ENCODE measurements around the gene GPI. TPM values are rescaled to one million over a fixed set of nuclear protein-coding genes. Genes with fewer than 3 reads are reported as not detected.
A peak's percentile ranks its signal among the peaks of the same experiment; 100 is the strongest.
"Not testable (repeated sequence)": the region's sequence is repeated elsewhere in the genome, so short reads cannot be mapped to it uniquely, and the experiment has no call there.

The GPI gene
- total RNA-seq, 4 donors from 2014 or later, result 191 to 292 (median 234) TPM

DNA sequence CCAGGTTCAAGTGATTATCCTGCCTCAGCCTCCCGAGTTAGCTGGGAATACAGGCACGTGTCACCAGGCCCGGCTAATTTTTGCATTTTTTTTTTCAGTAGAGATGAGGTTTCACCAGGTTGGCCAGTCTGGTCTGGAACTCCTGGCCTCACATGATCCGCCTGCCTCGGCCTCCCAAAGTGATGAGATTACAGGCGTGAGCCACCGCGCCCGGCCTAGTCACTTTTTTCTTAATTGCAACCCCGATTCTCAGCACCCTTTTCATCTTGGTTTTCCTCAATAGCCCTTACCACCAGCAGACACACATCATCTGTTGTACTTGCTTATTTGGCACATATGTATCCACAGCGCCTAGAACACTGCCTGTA, 550 bp upstream of the GPI start:
- Histone ChIP-seq H3K36me3 (peaks cover 0 to 29% (median 0%) of the 10 kb centered on the region in 3 donors), H3K4me3 (peak overlapping the region; percentile 83 to 100 (median 98)), H3K27ac (peak overlapping the region; percentile 81 to 90 (median 86)), H3K4me1 (peaks cover 0 to 27% (median 7%) of the 10 kb centered on the region in 4 donors), H3K9me3 (no peaks in the 10 kb centered on the region), H3K27me3 (no peaks in the 10 kb centered on the region)
- TF ChIP-seq, protein P1, sequence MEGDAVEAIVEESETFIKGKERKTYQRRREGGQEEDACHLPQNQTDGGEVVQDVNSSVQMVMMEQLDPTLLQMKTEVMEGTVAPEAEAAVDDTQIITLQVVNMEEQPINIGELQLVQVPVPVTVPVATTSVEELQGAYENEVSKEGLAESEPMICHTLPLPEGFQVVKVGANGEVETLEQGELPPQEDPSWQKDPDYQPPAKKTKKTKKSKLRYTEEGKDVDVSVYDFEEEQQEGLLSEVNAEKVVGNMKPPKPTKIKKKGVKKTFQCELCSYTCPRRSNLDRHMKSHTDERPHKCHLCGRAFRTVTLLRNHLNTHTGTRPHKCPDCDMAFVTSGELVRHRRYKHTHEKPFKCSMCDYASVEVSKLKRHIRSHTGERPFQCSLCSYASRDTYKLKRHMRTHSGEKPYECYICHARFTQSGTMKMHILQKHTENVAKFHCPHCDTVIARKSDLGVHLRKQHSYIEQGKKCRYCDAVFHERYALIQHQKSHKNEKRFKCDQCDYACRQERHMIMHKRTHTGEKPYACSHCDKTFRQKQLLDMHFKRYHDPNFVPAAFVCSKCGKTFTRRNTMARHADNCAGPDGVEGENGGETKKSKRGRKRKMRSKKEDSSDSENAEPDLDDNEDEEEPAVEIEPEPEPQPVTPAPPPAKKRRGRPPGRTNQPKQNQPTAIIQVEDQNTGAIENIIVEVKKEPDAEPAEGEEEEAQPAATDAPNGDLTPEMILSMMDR (IDR thresholded peaks at IDR 0.05), result no peak
- no peak for TF ChIP-seq POLR2A (IDR thresholded peaks at IDR 0.05)
- DNase-seq, result no peak

DNA sequence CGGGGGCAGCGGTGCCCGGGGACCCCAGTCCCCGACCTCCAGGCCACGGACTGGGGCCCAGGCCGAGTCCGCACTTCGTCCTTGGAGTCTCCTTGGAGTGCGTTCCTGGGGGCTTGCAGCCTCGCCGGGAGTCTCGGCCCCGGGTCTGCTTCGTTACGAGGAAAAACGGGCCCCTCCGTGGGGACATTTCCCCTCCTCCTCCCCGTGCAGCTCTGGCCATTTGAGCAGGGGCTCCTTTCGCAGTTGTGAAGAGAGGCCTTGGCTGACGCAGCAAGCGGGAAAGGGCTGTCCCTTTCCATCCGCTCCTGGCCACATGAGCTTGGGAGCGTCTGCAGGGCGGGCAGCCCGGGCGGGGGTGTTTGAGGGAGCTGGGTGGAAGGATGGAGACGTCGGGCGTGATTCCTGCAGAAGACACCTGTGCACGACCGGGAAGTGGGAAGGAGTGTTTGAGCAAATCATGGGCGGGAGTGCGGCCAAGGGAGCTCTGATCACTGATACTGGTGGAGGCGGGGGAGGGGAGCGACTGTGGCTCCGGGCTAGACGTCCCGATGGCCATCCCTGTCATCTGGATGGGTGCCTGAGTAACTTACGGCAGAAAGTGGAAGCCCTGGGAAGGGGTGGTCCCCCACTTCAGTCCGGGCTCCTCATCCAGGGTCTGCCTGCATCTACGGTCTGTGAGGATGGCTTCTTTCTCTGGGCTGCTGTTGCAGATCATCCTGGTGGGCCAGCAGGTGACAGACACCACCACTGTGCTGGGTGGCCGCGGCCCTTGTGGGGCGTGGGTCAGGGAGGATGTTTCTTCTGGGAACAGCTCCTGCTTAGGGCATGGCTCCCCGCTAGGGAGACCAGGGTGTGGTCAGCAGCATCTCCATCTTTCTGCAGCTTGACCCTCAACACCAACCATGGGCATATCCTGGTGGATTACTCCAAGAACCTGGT, 736 bp downstream of the GPI start:
- Histone ChIP-seq H3K27ac (peak overlapping the region; percentile 81 to 90 (median 86)), H3K4me1 (peaks cover 0 to 27% (median 7%) of the 10 kb centered on the region in 4 donors), H3K36me3 (peaks cover 0 to 42% (median 0%) of the 10 kb centered on the region in 3 donors), H3K27me3 (no peaks in the 10 kb centered on the region), H3K9me3 (no peaks in the 10 kb centered on the region), H3K4me3 (peak overlapping the region; percentile 83 to 100 (median 98))
- DNase-seq, result peak in 2 of 3 donors; percentile 63 to 71
- TF ChIP-seq POLR2A (IDR thresholded peaks at IDR 0.05), result no peak
- TF ChIP-seq, protein P1 (IDR thresholded peaks at IDR 0.05), result no peak

DNA sequence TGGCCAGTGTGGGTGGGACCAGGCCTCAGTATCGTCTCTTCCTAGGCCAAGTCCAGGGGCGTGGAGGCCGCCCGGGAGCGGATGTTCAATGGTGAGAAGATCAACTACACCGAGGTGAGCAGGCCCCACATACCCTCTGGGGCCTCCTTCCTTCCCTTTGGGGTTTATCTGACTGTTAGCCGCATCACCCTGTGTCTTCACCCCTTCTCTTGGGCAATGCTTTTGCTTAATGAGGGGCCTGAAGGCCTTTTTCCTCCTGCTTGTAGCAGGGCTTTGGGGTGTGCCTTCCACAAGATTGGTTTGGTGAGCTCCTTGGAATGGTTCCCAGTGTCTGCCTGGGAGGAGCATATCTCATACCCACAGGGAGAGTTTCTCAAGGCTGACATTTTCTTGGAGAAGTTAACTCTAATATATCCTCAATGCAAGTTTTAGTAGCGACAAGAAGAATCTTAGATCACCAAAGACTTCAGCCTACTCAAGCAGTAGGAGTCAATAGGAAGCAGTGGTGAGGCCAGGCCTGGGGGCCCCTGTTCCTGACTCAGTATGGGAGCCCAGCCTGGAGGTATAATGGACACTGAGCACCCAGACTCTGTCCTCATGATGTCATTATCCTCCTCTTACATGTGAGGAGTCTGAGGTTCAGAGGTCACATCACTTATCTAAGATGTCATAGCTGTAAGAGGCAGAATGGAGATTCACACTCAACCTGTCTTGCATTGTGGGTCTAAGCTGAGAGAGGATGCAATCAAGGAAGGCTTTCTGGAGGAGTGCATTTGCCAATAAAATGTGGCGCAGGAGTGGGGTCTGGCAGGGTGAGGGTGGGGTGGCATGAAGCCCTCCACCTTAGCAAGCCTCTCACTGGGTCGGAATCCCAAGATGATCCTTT, 2.0 kb downstream of the GPI start:
- peaks cover 0 to 51% (median 0%) of the 10 kb centered on the region in 3 donors for H3K36me3 ChIP-seq
- DNase-seq, result no peak
- H3K27me3 ChIP-seq, result no peaks in the 10 kb centered on the region
- H3K4me1 ChIP-seq, result peaks cover 0 to 27% (median 7%) of the 10 kb centered on the region in 4 donors
- H3K4me3 ChIP-seq, result peak overlapping the region in 2 of 4 donors; percentile 83 to 100
- TF ChIP-seq, protein P1 (IDR thresholded peaks at IDR 0.05), result no peak
- no peak for TF ChIP-seq POLR2A (IDR thresholded peaks at IDR 0.05)
- no peaks in the 10 kb centered on the region for H3K9me3 ChIP-seq
- H3K27ac ChIP-seq, result peak overlapping the region in 2 of 4 donors; percentile 3 to 89

DNA sequence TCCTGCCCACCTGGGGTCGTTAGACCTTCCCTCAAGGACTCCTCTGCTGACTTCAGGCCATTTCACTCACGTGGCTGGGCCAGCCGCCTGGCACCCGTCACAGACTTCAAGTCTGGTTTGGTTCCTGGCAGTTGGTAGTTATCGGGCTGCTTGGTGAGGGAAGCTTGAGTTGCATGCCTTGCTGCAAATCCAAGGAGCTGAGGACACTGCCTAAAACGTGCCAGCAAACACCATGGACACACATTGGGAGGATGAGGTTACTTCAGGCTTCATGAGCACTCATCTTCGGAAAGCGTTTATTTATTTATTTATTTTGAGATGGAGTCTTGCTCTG, 2.6 kb downstream of the GPI start:
- H3K4me1 ChIP-seq, result peaks cover 0 to 27% (median 7%) of the 10 kb centered on the region in 4 donors
- H3K36me3 ChIP-seq, result peaks cover 0 to 57% (median 0%) of the 10 kb centered on the region in 3 donors
- no peak for TF ChIP-seq POLR2A (IDR thresholded peaks at IDR 0.05)
- TF ChIP-seq, protein P1 (IDR thresholded peaks at IDR 0.05), result no peak
- no peak overlapping the region for H3K27ac ChIP-seq
- H3K27me3 ChIP-seq, result no peaks in the 10 kb centered on the region
- H3K4me3 ChIP-seq, result no peak overlapping the region
- DNase-seq, result no peak
- H3K9me3 ChIP-seq, result no peaks in the 10 kb centered on the region

DNA sequence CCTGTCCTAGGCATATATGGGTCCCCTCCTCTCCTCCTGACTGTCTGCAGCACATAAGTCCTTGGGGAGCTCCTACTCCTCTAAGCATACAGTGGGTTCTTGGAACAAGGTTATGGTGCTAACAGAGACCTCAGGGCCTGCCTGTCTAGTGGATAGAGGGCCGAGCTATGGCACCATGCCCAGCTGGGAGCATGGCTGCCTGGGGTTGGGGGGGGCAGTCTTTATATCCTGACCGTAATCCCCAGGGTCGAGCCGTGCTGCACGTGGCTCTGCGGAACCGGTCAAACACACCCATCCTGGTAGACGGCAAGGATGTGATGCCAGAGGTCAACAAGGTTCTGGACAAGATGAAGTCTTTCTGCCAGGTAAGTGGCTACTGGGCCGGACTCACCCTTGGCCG, 3.3 kb downstream of the GPI start:
- H3K36me3 ChIP-seq, result peaks cover 0 to 61% (median 0%) of the 10 kb centered on the region in 3 donors
- DNase-seq, result no peak
- H3K27me3 ChIP-seq, result no peaks in the 10 kb centered on the region
- TF ChIP-seq POLR2A (IDR thresholded peaks at IDR 0.05), result no peak
- TF ChIP-seq, protein P1 (IDR thresholded peaks at IDR 0.05), result no peak
- H3K4me3 ChIP-seq, result no peak overlapping the region
- H3K9me3 ChIP-seq, result no peaks in the 10 kb centered on the region
- no peak overlapping the region for H3K27ac ChIP-seq
- peaks cover 0 to 27% (median 7%) of the 10 kb centered on the region in 4 donors for H3K4me1 ChIP-seq

DNA sequence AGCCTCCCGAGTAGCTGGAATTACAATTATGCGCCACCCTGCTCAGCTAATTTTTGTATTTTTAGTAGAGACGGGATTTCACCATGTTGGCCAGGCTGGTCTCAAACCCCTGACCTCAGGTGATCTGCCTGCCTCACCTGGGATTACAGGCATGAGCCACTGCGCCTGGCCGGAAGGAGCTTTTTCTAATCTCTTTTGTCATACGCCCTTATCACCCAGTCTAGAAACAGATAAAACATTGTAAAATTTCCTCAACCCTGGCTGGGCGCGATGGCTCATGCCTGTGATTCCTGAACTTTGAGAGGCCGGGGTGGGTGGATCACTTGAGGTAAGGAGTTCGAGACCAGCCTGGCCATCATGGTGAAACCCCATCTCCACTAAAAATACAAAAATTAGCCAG, 4.2 kb downstream of the GPI start:
- DNase-seq, H3K9me3 ChIP-seq, H3K27ac ChIP-seq, H3K4me3 ChIP-seq, H3K27me3 ChIP-seq: not testable (repeated sequence)
- Histone ChIP-seq H3K36me3 (peaks cover 0 to 68% (median 0%) of the 10 kb centered on the region in 3 donors), H3K4me1 (peaks cover 0 to 27% (median 7%) of the 10 kb centered on the region in 4 donors)
